HG03575 (cell line): ENCODE results near the gene STAMBPL1.

Source experiments
- ATAC-seq: cut with Tn5 transposase; IDR thresholded peaks from one replicate; pipeline ENCODE4 v1.9.1; 2021; ENCODE audit not compliant: unreplicated experiment, insufficient number of reproducible peaks, low FRiP score; ENCODE audit errors: extremely low read depth

The STAMBPL1 gene

DNA sequence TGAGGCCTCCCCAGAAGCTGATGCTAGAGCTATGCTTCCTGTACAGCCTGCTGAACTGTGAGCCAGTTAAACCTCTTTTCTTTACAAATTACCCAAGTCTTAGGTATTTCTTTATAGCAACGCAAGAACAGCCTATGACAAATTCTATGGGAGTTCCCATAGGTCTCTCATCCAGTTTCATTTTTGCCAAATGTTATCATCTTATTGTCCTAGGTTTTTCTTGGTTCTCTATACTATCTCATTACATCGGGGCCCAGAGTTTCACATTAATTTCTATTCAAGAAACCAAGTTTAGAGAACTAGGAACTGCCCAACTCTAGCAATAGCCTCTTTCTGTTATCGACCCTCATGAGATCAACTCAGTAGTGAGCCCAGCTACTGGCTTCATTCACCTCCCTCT lies 56.6 kb downstream of the STAMBPL1 start:
- no peak for ATAC-seq

DNA sequence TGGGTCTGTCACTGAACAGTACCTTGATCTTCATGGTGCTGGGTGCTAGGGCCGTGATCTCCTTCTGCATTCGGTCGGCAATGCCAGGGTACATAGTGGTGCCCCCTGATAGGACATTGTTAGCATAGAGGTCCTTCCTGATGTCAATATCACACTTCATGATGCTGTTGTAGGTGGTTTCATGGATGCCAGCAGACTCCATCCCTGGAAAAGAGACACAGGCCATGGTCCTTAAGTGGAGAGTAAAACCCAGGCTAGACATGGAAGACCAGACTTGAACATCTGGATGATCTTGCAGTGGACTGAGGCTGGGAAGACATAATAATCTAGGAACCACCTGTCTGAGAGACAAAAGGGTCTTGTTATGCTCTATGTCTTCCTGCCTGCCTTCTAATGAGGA lies 58.0 kb downstream of the STAMBPL1 start:
- no peak for ATAC-seq

DNA sequence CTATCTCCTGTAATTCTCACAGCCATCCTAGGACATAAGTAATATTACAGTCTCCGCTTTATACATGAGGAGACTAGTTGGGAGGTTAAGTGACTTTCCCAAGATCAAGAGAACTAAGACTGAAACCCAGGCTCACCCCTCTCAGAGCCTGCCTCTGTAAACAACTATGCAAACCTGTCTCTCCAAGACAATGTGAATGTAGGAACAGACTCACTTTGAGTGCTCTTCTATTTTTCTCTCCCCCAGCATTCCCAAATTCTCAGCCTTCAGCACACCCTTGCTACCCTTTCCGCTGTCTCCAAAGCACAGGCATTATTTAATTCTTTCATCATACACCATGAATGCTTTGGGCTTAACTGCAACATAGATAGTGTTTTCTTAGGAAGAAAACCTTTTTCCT lies 58.9 kb downstream of the STAMBPL1 start:
- no peak for ATAC-seq

DNA sequence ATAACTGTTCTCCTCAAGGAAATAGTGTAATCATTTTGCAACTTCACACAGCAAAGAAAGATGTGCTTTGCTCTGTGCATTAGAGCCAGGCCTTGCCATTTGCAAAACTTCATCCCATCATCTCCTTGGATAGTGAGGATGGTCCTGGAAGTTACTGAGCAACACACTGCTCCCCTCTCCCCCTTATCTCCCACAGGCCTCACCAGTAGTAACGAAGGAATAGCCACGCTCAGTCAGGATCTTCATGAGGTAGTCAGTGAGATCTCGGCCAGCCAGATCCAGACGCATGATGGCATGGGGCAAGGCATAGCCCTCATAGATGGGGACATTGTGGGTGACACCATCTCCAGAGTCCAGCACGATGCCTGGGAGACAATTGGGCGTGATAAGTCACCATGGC lies 61.0 kb downstream of the STAMBPL1 start:
- ATAC-seq = no peak

DNA sequence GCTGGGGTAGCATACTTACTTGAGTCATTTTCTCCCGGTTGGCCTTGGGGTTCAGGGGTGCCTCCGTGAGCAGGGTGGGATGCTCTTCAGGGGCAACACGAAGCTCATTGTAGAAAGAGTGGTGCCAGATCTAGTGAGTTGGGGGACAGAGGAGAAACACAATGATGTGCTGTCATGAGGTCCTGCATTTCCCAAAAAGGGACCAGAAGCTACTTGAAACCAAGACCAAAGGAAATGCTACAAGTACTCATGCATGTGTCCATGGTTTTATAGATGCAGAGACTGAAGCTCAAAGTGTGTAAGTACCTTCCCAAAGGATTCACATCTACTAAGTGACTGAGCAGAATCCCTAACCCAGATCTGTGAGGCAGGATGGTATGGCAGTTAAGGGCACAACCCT lies 63.7 kb downstream of the STAMBPL1 start:
- no peak for ATAC-seq

DNA sequence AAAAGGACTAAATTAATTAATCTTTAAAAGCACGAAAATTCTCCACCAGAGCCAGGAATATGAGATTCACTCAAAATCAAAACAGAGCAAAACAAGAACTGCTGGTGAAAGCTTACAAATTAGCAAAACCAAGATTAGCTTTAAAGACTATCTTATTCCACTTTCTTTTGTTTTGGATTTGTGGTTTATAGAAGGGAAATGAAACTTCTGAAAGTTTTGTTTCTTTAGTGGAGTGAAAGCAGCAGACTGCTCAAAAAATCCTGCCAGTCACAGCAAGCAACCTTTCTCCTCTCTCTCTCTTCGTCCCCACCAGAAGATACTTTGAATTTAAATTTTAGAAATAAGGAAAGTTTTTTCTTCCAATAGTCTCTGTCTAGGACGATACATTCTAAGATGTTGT lies 64.8 kb downstream of the STAMBPL1 start:
- no peak for ATAC-seq

DNA sequence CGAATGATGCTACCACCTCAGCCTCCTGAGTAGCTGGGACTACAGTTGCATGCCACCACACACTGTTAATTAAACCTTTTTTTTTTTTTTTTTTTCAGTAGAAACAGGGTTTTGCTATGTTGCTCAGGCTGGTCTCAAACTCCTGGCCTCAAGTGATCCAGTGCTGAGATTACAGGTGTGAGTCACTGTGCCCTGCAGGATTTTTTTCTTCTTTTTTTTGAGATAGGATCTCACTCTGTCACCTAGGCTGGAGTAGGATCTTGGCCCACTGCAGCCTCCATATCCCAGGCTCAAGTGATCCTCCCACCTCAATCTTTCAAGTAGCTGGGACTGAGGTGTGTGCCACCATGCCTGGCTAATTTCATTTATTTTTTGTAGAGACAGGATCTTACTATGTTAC lies 66.2 kb downstream of the STAMBPL1 start:
- ATAC-seq = no peak

DNA sequence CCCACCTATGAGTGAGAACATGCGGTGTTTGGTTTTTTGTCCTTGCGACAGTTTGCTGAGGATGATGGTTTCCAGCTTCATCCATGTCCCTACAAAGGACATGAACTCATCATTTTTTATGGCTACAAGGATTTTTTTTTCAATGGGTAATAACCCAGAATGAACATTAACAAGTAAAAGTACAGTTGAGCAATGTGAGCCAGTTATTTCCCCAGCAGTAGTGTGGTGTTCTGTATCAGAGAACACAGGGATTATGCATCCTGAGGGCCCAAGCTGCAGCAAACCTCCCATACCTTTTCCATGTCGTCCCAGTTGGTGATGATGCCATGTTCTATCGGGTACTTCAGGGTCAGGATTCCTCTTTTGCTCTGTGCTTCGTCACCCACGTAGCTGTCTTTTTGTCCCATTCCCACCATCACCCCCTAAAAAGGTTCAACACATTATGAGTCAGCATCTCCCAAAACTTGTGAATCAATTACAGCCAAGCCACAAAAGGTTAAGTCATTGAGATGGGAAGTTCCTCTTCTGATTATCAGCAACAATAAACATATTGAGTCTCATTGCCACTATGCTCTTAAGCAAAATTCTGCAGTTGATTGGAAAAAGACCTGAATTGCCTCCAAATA lies 67.0 kb downstream of the STAMBPL1 start:
- no peak for ATAC-seq

DNA sequence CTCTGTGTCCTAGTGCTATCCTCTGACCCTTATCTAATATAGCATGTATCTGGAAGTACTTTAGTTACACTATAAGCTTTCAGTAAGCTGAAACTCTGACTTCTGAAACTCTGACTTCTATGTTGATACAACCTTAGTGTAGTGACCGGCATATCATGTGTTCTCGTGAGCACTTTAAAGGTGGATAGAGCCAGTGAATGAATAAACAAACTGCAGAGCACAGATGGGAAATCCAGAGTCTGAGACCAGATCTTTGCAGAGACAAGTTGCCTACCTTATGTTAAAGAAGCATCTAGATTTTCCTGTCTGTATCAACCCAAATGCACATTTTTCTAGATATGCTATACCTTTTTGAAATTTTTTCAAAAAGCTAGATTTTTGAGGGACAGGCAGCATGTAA lies 69.0 kb downstream of the STAMBPL1 start:
- no peak for ATAC-seq

DNA sequence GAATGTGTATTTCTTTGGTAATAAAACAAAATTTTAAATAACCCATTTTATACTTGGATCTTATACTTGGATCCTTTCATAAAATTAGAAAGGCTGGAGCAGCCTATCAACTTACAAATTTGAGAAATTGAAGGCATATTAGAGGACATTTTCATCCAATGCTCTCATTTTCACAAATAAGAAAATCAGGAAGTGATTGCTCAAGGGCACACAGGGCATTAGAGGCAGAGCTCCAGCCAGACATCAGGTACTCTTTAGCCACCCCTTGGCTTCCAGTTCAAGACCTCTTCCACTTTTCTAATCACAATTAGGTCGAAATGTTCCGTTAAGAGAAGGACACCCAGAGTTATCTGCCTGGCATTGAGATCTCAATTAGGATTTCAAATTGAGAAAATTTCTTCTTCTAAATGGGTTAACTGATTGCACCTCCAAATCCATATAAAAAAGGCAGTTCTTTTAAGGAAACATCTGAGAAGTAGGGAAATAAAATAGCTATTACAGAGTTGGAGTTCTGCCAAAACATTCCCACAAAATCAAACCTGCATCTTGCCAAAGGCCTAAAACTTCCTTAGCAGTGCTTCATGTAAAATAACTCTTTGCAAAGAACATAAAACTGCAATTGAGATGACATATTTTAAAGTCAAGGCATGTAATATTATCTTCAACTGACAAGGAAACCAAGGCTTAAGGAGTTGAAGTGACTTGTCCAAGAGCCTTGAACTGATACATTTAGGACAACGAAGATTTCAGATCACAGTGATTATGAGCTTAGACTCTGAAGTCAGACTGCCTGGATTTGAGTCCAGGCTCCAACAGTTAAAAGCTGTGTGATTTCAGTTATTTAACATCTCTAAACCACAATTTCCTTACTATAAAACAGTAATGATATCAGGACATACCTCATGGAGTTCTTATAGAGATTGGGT lies 70.1 kb downstream of the STAMBPL1 start:
- ATAC-seq = no peak

DNA sequence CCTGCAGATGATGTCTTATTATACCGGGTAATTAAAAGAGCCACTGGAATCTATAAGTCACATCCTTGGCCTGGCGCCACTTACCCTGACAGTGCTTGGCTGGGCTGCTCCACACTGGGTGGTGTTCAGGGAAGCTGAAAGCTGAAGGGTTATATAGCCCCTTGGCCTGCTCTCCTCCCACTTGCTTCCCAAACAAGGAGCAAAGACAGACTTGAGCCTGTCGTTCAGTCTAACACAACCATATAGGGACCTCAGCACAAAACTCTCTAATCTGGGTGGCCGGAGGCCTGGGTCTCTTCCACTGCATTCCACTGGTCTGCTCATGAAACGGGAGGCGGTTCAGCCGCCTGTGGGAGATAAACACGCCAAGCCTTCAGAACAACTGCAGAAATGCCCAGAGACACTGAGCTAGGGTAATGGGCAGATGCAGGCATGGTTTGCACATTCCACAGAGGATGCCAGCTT lies 72.6 kb downstream of the STAMBPL1 start, which contains the start of gene ACTA2:
Gene ACTA2, minus strand, starts transcription at position 127 of the 465 bp plus-strand sequence. CDS start 3,843 bp downstream, outside the sequence.
- no peak for ATAC-seq

DNA sequence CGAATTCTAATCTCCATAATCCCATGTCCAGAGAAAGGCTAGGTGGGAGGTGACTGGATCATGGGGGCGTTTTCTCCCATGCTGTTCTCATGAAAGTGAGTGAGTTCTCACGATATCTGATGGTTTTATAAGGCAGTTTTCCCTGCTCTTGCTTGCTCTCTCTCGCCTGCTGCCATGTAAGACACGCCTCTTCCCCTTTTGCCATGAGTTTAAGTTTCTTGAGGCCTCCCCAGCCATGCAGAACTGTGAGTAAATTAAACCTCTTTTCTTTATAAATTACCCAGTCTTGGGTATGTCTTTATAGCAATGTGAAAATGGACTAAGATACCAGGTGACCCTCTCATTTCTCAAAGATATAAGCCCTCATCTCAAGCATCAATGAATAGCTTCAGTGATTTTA lies 73.6 kb downstream of the STAMBPL1 start:
- no peak for ATAC-seq

DNA sequence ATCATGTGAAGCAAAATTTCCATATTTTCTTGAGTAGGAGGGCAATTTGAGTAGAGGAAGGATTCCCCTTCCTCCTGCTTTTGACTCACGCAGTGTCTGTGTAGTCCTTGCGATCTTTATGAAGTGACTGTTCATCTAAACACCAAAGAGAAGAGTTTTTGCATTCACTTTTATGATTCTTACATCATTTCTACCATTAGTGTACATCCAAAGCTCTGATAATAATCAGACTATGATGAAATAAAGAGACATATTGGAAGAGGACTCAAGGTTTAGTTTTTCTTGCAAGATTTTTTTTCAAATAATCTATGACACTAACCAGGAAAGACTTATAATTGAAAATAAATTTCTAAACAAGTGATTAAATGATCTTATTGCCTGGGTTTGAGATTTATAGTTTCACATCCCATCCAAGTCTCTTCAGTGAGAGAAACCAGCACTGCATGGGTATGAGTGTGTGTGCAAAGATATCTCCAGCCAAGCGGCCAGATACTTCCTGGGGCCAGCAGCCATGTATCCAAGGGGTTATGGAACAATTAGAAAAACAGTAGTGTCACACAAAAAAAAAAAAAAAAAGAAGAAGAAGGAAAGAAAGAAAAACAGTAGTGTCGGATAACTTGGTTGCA lies 74.5 kb downstream of the STAMBPL1 start:
- no peak for ATAC-seq

DNA sequence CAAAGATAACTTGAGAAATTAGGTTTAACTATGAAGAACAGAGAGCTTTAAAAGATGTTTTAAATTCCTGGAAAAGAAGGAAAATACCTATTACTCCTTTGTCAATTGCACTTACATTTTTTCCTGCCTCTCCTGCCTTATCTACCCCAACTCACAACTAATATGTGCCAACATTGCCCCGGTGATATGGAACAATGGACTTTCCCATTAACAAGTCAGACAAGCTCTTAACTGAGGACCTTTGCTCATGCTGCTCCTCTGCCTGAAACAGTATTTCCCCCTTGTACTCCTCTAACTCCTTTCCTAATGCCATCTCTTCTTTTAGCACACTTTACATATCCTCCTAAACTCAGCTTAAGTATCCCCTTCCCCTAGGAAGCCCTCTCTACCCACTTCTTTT lies 77.3 kb downstream of the STAMBPL1 start:
- ATAC-seq = no peak

DNA sequence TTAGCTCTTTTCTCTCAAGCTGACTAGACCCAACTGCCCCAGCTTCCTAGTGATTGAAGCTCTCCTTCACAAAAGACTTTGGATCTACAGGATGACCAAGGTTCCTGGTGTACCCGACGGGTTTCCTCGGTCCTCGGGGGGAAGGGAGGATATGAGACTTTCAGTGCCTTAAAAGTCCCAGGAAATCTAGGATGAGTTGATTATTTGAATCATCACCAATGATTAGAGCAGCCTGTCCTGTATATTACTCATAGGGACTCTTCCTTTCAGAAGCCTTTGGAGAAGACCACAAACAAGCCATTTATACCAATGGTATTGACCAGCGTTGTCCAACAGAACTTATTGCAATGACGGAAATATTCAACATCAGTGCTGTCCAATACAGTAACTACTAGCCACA lies 78.7 kb downstream of the STAMBPL1 start:
- no peak for ATAC-seq

DNA sequence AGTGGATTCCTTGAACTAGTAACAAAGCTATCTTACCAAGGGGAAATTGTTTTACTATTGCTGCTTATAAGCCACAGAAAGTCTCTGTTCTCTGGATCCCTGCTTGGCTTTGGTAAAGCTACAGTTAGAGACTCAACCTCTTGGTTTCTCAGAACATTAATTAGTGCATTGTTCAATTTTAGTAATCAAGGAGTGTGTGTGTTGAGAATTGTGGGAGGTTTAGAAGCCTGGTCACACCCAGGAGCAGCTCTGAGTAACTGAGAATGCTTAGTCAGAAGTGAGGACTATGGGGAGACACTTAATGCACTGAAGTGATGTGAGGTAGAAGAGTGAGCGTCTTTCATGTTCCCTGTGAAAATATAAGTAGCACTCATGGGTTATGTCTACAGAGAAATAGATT lies 80.8 kb downstream of the STAMBPL1 start:
- no peak for ATAC-seq

DNA sequence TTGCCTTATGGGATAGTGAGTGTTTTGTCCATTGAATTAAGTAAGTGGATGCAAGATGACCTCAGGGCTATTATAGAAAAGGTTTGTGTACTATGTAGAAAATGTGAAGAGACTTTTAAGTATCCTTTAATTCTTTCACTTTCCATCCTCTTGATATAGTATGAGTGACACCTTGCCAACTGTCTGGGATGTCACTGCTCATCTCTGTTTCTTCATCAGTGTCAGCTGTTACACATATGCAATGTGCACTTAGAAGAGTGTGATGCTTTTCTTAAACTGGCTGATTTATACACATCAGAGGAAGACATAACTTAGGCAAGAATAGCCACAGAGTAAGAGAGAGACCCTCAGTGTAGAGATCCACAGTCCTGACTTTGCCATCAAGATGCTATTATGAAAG lies 81.2 kb downstream of the STAMBPL1 start:
- no peak for ATAC-seq

DNA sequence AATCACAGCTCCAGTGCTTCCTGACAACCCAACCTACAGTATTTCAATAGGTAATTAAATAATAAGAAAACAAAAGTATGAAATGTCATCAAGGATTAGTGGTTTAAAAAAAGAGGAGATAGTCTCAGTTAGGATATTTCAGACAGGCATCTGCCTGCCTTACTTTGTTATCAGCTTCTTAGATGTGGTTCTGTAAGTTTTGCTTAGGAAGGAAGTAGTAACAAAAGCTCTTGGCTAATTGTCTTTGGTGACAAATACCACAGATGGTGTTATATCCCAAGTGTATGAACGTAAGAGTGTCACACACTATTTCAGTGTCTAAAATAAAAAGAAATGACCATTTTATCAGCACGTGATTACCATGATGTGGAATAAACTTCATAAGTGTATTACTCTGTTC lies 82.3 kb downstream of the STAMBPL1 start:
- no peak for ATAC-seq

DNA sequence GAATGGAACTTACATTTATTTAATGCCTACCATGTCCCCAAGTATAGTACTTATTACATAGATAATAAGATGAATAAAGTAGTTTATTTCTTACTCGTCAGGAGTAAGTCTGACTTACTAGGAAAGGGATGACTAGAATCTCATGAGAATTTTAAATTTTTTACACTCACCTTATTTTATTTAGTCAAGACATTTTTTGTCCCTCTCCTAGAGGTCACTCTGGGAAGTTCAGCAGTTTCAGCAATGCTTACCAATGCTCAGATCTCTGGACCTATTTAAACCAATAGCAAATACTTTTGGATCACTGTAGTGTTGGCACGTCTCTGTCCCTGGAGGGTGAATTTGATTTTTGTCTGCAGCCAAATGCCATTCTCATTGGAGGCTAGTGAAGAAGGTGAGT lies 83.3 kb downstream of the STAMBPL1 start:
- no peak for ATAC-seq

DNA sequence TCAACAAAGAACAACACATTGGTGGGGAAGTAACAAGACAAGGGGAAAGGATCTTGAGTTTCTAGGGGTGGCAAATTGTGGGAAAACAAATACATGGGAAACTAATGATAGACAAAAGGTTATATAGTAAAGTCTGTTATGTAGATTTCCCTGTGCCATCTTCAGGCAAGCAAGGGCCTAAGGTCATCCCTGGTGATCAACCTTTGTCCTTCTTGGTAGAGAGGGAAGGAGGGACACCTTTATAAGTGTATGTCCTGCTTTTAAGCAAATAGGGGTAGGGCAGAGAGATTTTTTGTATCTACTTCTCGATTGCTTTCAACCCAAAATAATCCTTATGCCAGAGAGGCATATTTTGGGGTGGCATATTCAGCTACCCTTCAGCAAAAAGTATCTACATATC lies 84.3 kb downstream of the STAMBPL1 start:
- no peak for ATAC-seq
